Breast epithelium (tissue), 3 donors: Measurements from ENCODE around the gene ICOS.

ENCODE experiments used
- POLR2AphosphoS5 ChIP-seq, 3 donors: sonication (generic); formaldehyde crosslinking; IDR thresholded peaks; one replicate each; pipeline ENCODE4 v1.6.1; 2017; ENCODE audit warnings: antibody characterized with exemption in 3 of 3
- TF ChIP-seq, protein P1 (sequence below), 3 donors: fragments of 450-650 bp; IDR thresholded peaks; one replicate each; pipeline ENCODE4 v1.5.1; 2016 to 2017; ENCODE audit warnings: antibody characterized with exemption in 3 of 3, mild to moderate bottlenecking in 3 of 3, moderate library complexity in 3 of 3

GRCh38 chr2:203993560-203993959 is 57.0 kb downstream of the ICOS start:
- TF ChIP-seq, protein P1, sequence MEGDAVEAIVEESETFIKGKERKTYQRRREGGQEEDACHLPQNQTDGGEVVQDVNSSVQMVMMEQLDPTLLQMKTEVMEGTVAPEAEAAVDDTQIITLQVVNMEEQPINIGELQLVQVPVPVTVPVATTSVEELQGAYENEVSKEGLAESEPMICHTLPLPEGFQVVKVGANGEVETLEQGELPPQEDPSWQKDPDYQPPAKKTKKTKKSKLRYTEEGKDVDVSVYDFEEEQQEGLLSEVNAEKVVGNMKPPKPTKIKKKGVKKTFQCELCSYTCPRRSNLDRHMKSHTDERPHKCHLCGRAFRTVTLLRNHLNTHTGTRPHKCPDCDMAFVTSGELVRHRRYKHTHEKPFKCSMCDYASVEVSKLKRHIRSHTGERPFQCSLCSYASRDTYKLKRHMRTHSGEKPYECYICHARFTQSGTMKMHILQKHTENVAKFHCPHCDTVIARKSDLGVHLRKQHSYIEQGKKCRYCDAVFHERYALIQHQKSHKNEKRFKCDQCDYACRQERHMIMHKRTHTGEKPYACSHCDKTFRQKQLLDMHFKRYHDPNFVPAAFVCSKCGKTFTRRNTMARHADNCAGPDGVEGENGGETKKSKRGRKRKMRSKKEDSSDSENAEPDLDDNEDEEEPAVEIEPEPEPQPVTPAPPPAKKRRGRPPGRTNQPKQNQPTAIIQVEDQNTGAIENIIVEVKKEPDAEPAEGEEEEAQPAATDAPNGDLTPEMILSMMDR (IDR thresholded peaks at IDR 0.05): no peak
- no peak for TF ChIP-seq POLR2AphosphoS5 (IDR thresholded peaks at IDR 0.05)
